HCT116 (cell line): Measurements from ENCODE around the gene ERMP1. TPM values are rescaled to one million over a fixed set of nuclear protein-coding genes. Genes with fewer than 3 reads are reported as not detected.

Source experiments
- ATAC-seq: fragments of 200-7000 bp; cut with Tn5 transposase; 2 replicates; pipeline ENCODE4 v1.9.1; 2020; ENCODE audit warnings: mild to moderate bottlenecking, moderate library complexity
- BruUV-seq: library from RNA; stranded (reverse); fragments of 400-500 nt; replicated peaks from 2 replicates; lab custom pipeline; 2021; lab: Mats Ljungman, UMichigan
- CTCF ChIA-PET: fragments of 300-600 bp; sonication (Branson Sonifier 250); formaldehyde crosslinking; loops from one replicate; lab custom pipeline; 2021; ENCODE audit warnings: antibody characterized with exemption; lab: Charles Lee
- POLR2A ChIA-PET: fragments of 300-600, 350-600 bp; sonication (Branson Sonifier 250); formaldehyde crosslinking; loops from one replicate; lab custom pipeline; 2021; ENCODE audit warnings: antibody characterized with exemption; lab: Charles Lee
- RAD21 ChIA-PET, 2 experiments: fragments of 300-600 bp; sonication (Branson Sonifier 250); formaldehyde crosslinking; loops; one replicate each; lab custom pipeline; 2023; ENCODE audit warnings: low total read pairs in 2 of 2; ENCODE audit not compliant: uncharacterized antibody in 2 of 2, unreplicated experiment in 2 of 2, low non-redundant PET in 1 of 2; lab: Charles Lee
- DNase-seq: peaks from one replicate; pipeline ENCODE4 v3.0.0-alpha.2; 2010; ENCODE audit warnings: low read depth, low spot score
- H2AFZ ChIP-seq: fragments of 200-600 bp; shearing (Covaris generic), sonication (generic); 2 replicates; pipeline ENCODE4 v1.6.1; 2017; ENCODE audit warnings: low read depth, mixed run types, mixed read lengths, antibody characterized with exemption, low read length; ENCODE audit not compliant: poor library complexity, severe bottlenecking
- H3K27ac ChIP-seq: 2 replicates; pipeline ENCODE4 v1.5.1; 2012; ENCODE audit warnings: low read depth, low read length
- H3K27me3 ChIP-seq: fragments of 200-600 bp; sonication (generic); 2 replicates; pipeline ENCODE4 v1.6.1; 2016; ENCODE audit warnings: mixed run types, low read length, mixed read lengths; ENCODE audit not compliant: insufficient read depth
- H3K36me3 ChIP-seq, 2 experiments: fragments of 200-500 bp in 1 of 2; fragments of 200-600 bp in 1 of 2; sonication (Bioruptor generic) in 1 of 2; sonication (generic) in 1 of 2; 2 replicates each; pipeline versions ENCODE4 v1.5.1 to v1.6.1; 2014 to 2016; ENCODE audit warnings: low read length in 2 of 2, inconsistent platforms in 1 of 2, mixed read lengths in 1 of 2, mixed run types in 1 of 2; ENCODE audit not compliant: insufficient read depth in 2 of 2, control insufficient read depth in 1 of 2
- H3K4me1 ChIP-seq, 2 experiments: fragments of 200-600 bp in 1 of 2; sonication (generic) in 1 of 2; 2 replicates each; pipeline versions ENCODE4 v1.5.1 to v1.6.1; 2012 to 2017; ENCODE audit warnings: low read length in 2 of 2, inconsistent platforms in 1 of 2, mild to moderate bottlenecking in 1 of 2, mixed read lengths in 1 of 2, mixed run types in 1 of 2, moderate library complexity in 1 of 2; ENCODE audit not compliant: insufficient read depth in 2 of 2, control insufficient read depth in 1 of 2
- H3K4me2 ChIP-seq: fragments of 200-600 bp; sonication (generic); 2 replicates; pipeline ENCODE4 v1.6.1; 2017; ENCODE audit warnings: mixed run types, low read length, mixed read lengths
- H3K4me3 ChIP-seq, 2 experiments: fragments of 200-600 bp in 1 of 2; sonication (generic) in 1 of 2; replicated peaks in 1 of 2; 2 replicates each; pipeline ENCODE4 v1.5.1; 2011 to 2016; ENCODE audit warnings: low read length in 2 of 2, control low read depth in 1 of 2, low read depth in 1 of 2, mild to moderate bottlenecking in 1 of 2, mixed read lengths in 1 of 2, mixed run types in 1 of 2
- H3K79me2 ChIP-seq: fragments of 200-600 bp; sonication (generic); 2 replicates; pipeline ENCODE4 v1.6.1; 2017; ENCODE audit warnings: mild to moderate bottlenecking, mixed run types, low read length, moderate library complexity, mixed read lengths; ENCODE audit not compliant: insufficient read depth
- H3K9ac ChIP-seq: fragments of 200-600 bp; sonication (generic); 2 replicates; pipeline ENCODE4 v1.6.1; 2016; ENCODE audit warnings: low read length, mixed read lengths
- H3K9me2 ChIP-seq: fragments of 200-600 bp; sonication (generic), shearing (Covaris generic); 2 replicates; pipeline ENCODE4 v1.6.1; 2017; ENCODE audit warnings: mixed run types, mild to moderate bottlenecking, moderate library complexity; ENCODE audit not compliant: insufficient read depth
- H3K9me3 ChIP-seq, 2 experiments: fragments of 200-500 bp in 1 of 2; fragments of 200-600 bp in 1 of 2; sonication (Bioruptor generic) in 1 of 2; sonication (generic) in 1 of 2; 2 replicates each; pipeline ENCODE4 v1.6.1; 2014 to 2017; ENCODE audit warnings: low read length in 2 of 2, mixed read lengths in 2 of 2, inconsistent platforms in 1 of 2, low read depth in 1 of 2, mild to moderate bottlenecking in 1 of 2, mixed run types in 1 of 2, moderate library complexity in 1 of 2; ENCODE audit not compliant: control insufficient read depth in 1 of 2, insufficient read depth in 1 of 2
- H4K20me1 ChIP-seq: fragments of 200-600 bp; sonication (generic), shearing (Covaris generic); 2 replicates; pipeline ENCODE4 v1.6.1; 2017; ENCODE audit warnings: mixed run types, mild to moderate bottlenecking, moderate library complexity; ENCODE audit not compliant: insufficient read depth
- CBX3 ChIP-seq: IDR thresholded peaks from 2 replicates; pipeline ENCODE4 v1.6.1; 2012; ENCODE audit warnings: low read depth
- CEBPB ChIP-seq: IDR thresholded peaks from 2 replicates; pipeline ENCODE4 v1.6.1; 2012; ENCODE audit warnings: low read depth
- EGR1 ChIP-seq: IDR thresholded peaks from 2 replicates; pipeline ENCODE4 v1.6.1; 2012; ENCODE audit warnings: low read depth
- ELF1 ChIP-seq: IDR thresholded peaks from 2 replicates; pipeline ENCODE4 v1.6.1; 2012; ENCODE audit warnings: low read depth, borderline replicate concordance
- EZH2 ChIP-seq: fragments of 200-600 bp; sonication (generic); IDR thresholded peaks from 2 replicates; pipeline ENCODE4 v1.6.1; 2017; ENCODE audit warnings: antibody characterized with exemption, mixed run types
- EZH2phosphoT487 ChIP-seq: fragments of 200-600 bp; IDR thresholded peaks from 2 replicates; pipeline ENCODE4 v1.6.1; 2018; ENCODE audit warnings: antibody characterized with exemption, borderline replicate concordance
- JUND ChIP-seq: IDR thresholded peaks from 2 replicates; pipeline ENCODE4 v1.6.1; 2012
- RAD21 ChIP-seq: IDR thresholded peaks from 2 replicates; pipeline ENCODE4 v1.6.1; 2012; ENCODE audit warnings: low read depth, mild to moderate bottlenecking
- SIN3A ChIP-seq: IDR thresholded peaks from 2 replicates; pipeline ENCODE4 v1.6.1; 2012; ENCODE audit warnings: low read depth
- SP1 ChIP-seq: IDR thresholded peaks from 2 replicates; pipeline ENCODE4 v1.6.1; 2012; ENCODE audit warnings: low read depth
- SRF ChIP-seq: IDR thresholded peaks from 2 replicates; pipeline ENCODE4 v1.6.1; 2012; ENCODE audit warnings: low read depth
- YY1 ChIP-seq: IDR thresholded peaks from 2 replicates; pipeline ENCODE4 v1.6.1; 2011; ENCODE audit warnings: low read length, low read depth, moderate library complexity, mild to moderate bottlenecking; ENCODE audit not compliant: insufficient replicate concordance; ENCODE audit errors: extremely low read depth
- ZFX ChIP-seq: fragments of 450-650 bp; IDR thresholded peaks from 2 replicates; pipeline ENCODE4 v1.6.1; 2017
- ZNF274 ChIP-seq: fragments of 200-500 bp; sonication (Bioruptor generic); IDR thresholded peaks from 2 replicates; pipeline ENCODE4 v1.6.1; 2014; ENCODE audit warnings: mild to moderate bottlenecking, low read depth, low read length, inconsistent platforms
- intact Hi-C: fragments of 100-400 bp; cut with micrococcal nuclease; formaldehyde crosslinking; loops from 2 replicates; pipeline ENCODE4 v1.10.0; 2022
- total RNA-seq: library from RNA; stranded (reverse); gene quantifications from one replicate; pipeline ENCODE4 v1.2.1, GENCODE V29; 2021; ENCODE audit not compliant: unreplicated experiment
- TF ChIP-seq, protein P1 (sequence below): IDR thresholded peaks from 2 replicates; pipeline ENCODE4 v1.6.1; 2012
- TF ChIP-seq, protein P2 (sequence below), 3 experiments: fragments of 200-600 bp in 1 of 3; sonication (generic) in 1 of 3; IDR thresholded peaks in 2 of 3; conservative IDR thresholded peaks in 1 of 3; 2 replicates each; pipeline ENCODE4 v1.5.1; 2012 to 2017; ENCODE audit warnings: low read depth in 2 of 3, low read length in 2 of 3, antibody characterized with exemption in 1 of 3, borderline replicate concordance in 1 of 3, control low read depth in 1 of 3, mild to moderate bottlenecking in 1 of 3, mixed read lengths in 1 of 3, mixed run types in 1 of 3, moderate library complexity in 1 of 3; ENCODE audit not compliant: insufficient read depth in 1 of 3
- TF ChIP-seq, protein P3 (sequence below): IDR thresholded peaks from 2 replicates; pipeline ENCODE4 v1.6.1; 2012; ENCODE audit warnings: low read depth
- TF ChIP-seq, protein P4 (sequence below): IDR thresholded peaks from 2 replicates; pipeline ENCODE4 v1.6.1; 2012

ERMP1 gene
- total RNA-seq, 1 experiment from 2014 or later, result 29.9 TPM

DNA sequence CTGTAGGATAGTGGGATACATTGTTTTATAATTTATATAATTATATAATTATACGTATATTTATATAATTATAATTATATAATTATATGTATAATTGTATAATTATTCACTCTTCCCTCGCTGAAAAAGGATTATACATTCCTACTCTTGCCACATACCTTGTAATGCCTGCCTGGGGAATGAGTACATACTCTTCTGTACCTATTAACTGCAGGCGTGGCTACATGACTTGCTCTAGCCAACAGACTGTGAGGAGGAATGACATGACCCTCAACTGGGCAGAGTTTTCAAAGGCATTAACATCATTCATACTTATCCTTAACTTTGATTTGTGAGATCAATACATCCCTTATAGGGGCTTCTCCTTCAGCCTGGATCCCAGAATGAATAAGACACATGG lies 19.1 kb downstream of the ERMP1 start:
- Histone ChIP-seq H3K4me2 (no peak overlapping the region), H4K20me1 (no peaks in the 10 kb centered on the region), H3K9me3 (no peaks in the 10 kb centered on the region), H2AFZ (no peak overlapping the region), H3K4me1 (peaks cover 14 to 15% of the 10 kb centered on the region in 2 experiments), H3K27ac (no peak overlapping the region), H3K79me2 (peaks cover 17% of the 10 kb centered on the region; the same call in 1 of the 2 replicates), H3K36me3 (peaks cover 8 to 25% of the 10 kb centered on the region in 2 experiments), H3K9ac (no peak overlapping the region), H3K4me3 (no peak overlapping the region), H3K27me3 (no peaks in the 10 kb centered on the region), H3K9me2 (no peaks in the 10 kb centered on the region)
- POLR2A ChIA-PET, result no interaction called here
- DNase-seq (no peak), ATAC-seq (no peak)
- intact Hi-C loops, result no loop called here
- no peak for TF ChIP-seq EGR1
- TF ChIP-seq ELF1, result no peak
- no peak for TF ChIP-seq CBX3
- TF ChIP-seq SIN3A, result no peak
- no peak for TF ChIP-seq ZFX
- TF ChIP-seq EZH2, result no peak
- TF ChIP-seq SRF, result no peak
- TF ChIP-seq, protein P1, sequence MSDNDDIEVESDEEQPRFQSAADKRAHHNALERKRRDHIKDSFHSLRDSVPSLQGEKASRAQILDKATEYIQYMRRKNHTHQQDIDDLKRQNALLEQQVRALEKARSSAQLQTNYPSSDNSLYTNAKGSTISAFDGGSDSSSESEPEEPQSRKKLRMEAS, result no peak
- TF ChIP-seq CEBPB, result no peak
- TF ChIP-seq, protein P2, sequence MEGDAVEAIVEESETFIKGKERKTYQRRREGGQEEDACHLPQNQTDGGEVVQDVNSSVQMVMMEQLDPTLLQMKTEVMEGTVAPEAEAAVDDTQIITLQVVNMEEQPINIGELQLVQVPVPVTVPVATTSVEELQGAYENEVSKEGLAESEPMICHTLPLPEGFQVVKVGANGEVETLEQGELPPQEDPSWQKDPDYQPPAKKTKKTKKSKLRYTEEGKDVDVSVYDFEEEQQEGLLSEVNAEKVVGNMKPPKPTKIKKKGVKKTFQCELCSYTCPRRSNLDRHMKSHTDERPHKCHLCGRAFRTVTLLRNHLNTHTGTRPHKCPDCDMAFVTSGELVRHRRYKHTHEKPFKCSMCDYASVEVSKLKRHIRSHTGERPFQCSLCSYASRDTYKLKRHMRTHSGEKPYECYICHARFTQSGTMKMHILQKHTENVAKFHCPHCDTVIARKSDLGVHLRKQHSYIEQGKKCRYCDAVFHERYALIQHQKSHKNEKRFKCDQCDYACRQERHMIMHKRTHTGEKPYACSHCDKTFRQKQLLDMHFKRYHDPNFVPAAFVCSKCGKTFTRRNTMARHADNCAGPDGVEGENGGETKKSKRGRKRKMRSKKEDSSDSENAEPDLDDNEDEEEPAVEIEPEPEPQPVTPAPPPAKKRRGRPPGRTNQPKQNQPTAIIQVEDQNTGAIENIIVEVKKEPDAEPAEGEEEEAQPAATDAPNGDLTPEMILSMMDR (IDR thresholded peaks at IDR 0.05 in 2 of 3, conservative IDR thresholded peaks at IDR 0.05 in 1 of 3; ENCODE audit: borderline replicate concordance in 1 of 3, insufficient read depth in 1 of 3, low read depth in 2 of 3, low read length in 2 of 3), result no peak
- no peak for TF ChIP-seq EZH2phosphoT487
- no peak for TF ChIP-seq RAD21
- TF ChIP-seq, protein P3, sequence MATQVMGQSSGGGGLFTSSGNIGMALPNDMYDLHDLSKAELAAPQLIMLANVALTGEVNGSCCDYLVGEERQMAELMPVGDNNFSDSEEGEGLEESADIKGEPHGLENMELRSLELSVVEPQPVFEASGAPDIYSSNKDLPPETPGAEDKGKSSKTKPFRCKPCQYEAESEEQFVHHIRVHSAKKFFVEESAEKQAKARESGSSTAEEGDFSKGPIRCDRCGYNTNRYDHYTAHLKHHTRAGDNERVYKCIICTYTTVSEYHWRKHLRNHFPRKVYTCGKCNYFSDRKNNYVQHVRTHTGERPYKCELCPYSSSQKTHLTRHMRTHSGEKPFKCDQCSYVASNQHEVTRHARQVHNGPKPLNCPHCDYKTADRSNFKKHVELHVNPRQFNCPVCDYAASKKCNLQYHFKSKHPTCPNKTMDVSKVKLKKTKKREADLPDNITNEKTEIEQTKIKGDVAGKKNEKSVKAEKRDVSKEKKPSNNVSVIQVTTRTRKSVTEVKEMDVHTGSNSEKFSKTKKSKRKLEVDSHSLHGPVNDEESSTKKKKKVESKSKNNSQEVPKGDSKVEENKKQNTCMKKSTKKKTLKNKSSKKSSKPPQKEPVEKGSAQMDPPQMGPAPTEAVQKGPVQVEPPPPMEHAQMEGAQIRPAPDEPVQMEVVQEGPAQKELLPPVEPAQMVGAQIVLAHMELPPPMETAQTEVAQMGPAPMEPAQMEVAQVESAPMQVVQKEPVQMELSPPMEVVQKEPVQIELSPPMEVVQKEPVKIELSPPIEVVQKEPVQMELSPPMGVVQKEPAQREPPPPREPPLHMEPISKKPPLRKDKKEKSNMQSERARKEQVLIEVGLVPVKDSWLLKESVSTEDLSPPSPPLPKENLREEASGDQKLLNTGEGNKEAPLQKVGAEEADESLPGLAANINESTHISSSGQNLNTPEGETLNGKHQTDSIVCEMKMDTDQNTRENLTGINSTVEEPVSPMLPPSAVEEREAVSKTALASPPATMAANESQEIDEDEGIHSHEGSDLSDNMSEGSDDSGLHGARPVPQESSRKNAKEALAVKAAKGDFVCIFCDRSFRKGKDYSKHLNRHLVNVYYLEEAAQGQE, result no peak
- TF ChIP-seq, protein P4, sequence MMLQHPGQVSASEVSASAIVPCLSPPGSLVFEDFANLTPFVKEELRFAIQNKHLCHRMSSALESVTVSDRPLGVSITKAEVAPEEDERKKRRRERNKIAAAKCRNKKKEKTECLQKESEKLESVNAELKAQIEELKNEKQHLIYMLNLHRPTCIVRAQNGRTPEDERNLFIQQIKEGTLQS, result no peak
- TF ChIP-seq ZNF274, result no peak
- TF ChIP-seq SP1, result no peak
- TF ChIP-seq JUND, result no peak
- no peak for TF ChIP-seq YY1
- BruUV-seq, result no TSS peak
- CTCF ChIA-PET, result no interaction called here
- RAD21 ChIA-PET, result no interaction called here
